Smooth muscle cell of trachea (primary cell): ENCODE results near the gene KRTAP12-2. TPM values are rescaled to one million over a fixed set of nuclear protein-coding genes. Genes with fewer than 3 reads are reported as not detected.

Experiments
- total RNA-seq: library from RNA; depleted of rRNA; stranded (reverse); fragments of >200 nt; gene quantifications from 2 replicates; pipeline ENCODE4 v1.2.1, GENCODE V29; 2014

KRTAP12-2 gene
- not detected in 2 replicates for total RNA-seq

DNA sequence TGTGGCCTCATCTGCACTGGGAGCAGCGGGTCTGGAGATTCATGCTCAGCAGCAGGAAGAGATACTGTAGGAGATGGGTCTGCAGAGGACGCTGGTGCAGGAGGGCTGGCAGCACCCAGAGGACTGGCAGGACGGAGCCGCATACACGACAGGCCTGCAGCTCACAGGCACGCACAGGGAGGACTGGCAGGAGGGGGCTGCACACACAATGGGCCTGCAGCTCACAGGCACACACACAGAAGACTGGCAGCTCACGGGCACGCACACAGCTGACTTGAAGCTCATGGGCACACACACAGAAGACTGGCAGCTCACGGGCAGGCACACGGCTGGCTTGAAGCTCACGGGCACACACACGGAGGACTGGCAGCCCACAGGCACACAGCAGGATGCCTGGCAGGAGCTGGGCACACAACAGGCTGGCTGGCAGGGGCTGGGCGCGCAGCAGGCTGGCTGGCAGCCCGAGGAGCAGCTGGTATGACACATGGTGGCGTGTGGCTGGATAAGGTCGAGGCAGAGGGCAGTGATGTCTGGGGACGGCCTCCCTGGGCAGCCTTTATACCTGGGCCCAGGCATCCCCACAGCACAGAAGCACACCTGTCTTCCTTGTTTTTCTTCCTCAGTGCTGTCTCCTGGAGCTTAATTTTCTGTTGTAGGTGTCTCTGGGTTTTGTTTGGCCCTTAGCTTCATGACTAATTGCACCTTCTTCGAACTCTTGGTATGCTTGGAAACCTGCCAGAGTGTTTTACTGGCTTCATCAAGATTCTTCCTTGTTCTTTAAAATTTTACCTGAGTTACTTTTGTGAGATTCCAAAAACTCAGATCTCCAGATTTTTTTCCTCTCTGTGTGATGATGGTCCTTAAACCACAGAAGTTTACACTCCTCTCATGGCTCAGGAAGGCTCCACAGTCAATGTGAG lies at the start of gene KRTAP12-2:
Gene KRTAP12-2 (minus strand): TSS at position 527 of the 920 bp plus-strand sequence. CDS start 41 bp downstream, at position 486.

DNA sequence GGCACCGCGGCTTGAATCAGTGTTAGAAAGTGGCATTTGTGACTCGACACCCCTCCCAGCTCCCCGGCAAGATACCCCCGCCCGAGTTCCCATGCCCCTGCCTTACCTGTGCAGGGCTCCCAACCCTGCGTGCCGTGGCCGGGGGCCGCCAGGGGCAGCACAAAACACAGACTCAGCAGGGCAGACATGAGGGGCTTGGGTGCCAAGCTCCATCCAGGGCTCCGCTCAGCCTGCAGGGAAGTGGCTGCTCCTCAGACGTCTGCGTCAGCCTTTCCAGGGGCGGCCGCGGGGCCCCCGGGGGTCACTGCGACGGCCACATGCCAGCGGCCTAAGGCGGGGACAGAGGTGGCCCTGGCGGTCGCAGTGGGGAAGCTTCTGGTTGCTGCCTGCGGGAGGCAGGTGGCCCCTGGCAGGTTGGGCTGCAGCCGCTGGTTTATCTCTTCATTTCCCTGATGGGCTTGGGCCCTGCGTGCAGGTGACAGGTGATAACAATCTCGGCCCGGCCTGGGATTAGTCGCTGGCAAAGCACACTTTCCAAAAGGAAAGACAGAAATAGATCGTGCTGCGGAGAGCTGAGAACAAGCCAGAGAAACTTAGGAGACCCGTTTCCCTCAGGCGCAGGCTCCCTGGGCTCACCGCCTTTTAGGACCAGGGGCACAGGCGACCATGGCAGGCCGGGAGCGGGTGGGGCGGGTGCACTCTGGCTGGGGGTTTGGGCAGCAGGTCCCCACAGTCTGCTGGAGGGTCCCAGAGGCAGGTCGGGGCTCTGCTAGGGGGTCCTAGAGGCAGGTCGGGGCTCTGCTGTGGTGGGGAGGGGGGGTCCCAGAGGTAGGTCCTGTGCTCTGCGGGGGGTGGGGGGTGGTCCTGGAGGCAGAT lies 44.8 kb upstream of the KRTAP12-2 start, which contains the start of gene TSPEAR:
Gene TSPEAR (minus strand): TSS at position 246 of the 876 bp plus-strand sequence. CDS start 58 bp downstream, at position 188.

DNA sequence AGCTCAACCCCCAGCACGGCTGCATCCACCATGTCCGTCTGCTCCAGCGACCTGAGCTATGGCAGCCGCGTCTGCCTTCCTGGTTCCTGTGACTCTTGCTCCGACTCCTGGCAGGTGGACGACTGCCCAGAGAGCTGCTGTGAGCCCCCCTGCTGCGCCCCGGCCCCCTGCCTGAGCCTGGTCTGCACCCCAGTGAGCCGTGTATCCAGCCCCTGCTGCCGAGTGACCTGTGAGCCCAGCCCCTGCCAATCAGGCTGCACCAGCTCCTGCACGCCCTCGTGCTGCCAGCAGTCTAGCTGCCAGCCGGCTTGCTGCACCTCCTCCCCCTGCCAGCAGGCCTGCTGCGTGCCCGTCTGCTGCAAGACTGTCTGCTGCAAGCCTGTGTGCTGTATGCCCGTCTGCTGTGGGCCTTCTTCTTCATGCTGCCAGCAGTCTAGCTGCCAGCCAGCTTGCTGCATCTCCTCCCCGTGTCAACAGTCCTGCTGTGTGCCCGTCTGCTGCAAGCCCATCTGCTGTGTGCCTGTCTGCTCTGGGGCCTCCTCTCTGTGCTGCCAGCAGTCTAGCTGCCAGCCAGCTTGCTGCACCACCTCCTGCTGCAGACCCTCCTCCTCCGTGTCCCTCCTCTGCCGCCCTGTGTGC lies 30.6 kb upstream of the KRTAP12-2 start, which contains the start of gene KRTAP10-12:
Gene KRTAP10-12 (plus strand): TSS at position 1 of the 639 bp plus-strand sequence. CDS start 30 bp downstream, at position 31.

DNA sequence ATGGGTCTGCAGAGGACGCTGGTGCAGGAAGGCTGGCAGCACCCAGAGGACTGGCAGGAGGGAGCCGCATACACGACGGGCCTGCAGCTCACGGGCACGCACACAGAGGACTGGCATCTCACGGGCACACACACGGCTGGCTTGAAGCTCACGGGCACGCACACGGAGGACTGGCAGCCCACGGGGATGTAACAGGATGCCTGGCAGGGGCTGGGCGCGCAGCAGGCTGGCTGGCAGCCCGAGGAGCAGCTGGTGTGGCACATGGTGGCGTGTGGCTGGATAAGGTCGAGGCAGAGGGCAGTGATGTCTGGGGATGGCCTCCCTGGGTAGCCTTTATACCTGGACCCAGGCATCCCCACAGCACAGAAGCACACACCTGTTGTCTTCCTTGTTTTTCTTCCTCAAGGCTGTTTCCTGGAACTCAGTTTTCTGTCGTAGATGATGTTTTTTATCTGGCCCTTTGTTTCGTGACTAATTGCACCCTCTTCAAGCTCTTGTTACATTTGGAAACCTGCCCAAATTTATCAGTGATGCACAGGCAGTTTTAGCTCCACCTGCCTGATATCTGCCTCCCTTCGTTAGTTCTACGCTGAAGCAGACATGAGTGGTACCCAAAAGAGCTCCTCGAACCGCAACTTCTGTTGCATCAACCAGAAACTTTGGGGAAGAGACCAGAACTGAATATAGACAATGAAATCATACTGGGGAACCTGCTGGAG lies 15.3 kb upstream of the KRTAP12-2 start, which contains the start of gene KRTAP12-1:
Gene KRTAP12-1 (minus strand): TSS at position 303 of the 719 bp plus-strand sequence. CDS start 40 bp downstream, at position 263.

GRCh38 chr21:44657635-44658540 lies 8.8 kb downstream of the KRTAP12-2 start, which contains the start of gene KRTAP12-3:
Gene KRTAP12-3 (plus strand): TSS chr21:44657932. CDS start chr21:44657980, 48 bp downstream.

GRCh38 chr21:44654576-44655175 lies 12.1 kb downstream of the KRTAP12-2 start, which contains the start of gene KRTAP12-4:
Gene KRTAP12-4 (minus strand): TSS chr21:44654659. CDS start chr21:44654614, 45 bp downstream.

DNA sequence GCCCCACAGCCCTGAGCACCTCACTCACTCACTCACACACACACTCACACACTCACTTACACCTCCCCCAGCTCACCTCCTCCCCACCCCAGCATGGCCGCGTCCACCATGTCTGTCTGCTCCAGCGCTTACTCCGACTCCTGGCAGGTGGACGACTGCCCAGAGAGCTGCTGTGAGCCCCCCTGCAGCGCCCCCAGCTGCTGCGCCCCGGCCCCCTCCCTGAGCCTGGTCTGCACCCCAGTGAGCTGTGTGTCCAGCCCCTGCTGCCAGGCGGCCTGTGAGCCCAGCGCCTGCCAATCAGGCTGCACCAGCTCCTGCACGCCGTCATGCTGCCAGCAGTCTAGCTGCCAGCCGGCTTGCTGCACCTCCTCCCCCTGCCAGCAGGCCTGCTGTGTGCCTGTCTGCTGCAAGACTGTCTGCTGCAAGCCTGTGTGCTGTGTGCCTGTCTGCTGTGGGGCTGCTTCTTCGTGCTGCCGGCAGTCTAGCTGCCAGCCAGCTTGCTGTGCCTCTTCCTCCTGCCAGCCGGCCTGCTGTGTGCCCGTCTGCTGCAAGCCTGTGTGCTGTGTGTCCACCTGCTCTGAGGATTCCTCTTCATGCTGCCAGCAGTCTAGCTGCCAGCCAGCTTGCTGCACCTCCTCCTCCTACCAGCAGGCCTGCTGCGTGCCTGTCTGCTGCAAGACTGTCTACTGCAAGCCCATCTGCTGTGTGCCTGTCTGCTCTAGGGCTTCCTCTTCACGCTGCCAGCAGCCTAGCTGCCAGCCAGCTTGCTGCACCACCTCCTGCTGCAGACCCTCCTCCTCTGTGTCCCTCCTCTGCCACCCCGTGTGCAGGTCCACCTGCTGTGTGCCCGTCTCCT lies 20.1 kb downstream of the KRTAP12-2 start, which contains the start of gene KRTAP10-11:
Gene KRTAP10-11 (plus strand): TSS at position 49 of the 856 bp plus-strand sequence. CDS start 45 bp downstream, at position 94.

DNA sequence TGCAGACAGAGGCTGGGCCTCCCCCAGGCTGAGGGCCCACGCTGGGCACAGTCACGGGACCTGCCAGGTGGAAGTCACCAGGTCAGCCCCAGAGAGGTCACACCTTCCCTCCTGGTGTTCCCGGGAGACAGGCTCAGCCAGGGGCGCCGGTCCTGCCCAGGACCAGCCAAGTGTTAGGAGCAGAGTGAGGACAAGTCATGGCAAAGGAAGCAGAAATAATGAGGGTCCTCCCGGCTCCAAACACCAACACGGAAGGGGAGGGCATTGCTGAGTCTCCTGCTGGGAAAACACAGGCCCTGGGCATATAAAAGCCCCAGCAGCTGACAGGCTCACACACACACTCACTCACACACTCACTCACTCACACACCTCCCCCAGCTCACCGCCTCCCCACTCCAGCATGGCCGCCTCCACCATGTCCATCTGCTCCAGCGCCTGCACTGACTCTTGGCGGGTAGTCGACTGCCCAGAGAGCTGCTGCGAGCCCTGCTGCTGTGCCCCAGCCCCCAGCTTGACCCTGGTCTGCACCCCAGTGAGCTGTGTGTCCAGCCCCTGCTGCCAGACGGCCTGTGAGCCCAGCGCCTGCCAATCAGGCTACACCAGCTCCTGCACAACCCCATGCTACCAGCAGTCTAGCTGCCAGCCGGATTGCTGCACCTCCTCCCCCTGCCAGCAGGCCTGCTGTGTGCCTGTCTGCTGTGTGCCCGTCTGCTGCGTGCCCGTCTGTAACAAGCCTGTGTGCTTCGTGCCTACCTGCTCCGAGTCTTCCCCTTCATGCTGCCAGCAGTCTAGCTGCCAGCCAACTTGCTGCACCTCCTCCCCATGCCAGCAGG lies 29.5 kb downstream of the KRTAP12-2 start, which contains the start of gene KRTAP10-10:
Gene KRTAP10-10 (plus strand): TSS at position 339 of the 833 bp plus-strand sequence. CDS start 62 bp downstream, at position 401.

DNA sequence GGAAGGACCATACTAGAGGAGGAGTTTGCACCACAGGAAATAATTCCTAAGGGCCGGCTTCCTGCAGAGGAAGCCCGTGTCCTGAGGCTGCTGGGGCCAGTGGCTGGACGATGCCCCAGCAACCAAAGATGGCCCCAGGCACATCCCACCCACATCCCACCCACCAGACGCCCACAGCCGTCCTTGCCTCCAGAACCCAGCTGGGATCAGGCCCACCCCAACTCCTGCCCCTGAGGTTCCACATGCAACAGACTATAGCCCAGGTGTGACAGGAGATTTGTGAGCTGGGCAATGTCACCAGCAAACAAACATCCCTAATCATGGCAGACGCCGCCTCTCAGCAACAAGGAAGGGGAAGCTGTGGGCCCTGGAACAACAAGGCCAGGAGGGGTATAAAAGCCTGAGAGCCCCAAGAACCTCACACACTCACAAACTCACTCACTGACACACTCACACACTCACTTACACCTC lies 40.0 kb downstream of the KRTAP12-2 start, which contains the start of gene KRTAP10-9:
Gene KRTAP10-9 (plus strand): TSS at position 421 of the 471 bp plus-strand sequence. CDS start 79 bp downstream, outside the sequence.

Other genes with a start within 250 kb of the KRTAP12-2 start
- 0.44 and 0.66 TPM in 2 replicates for gene LRRC3, start 211.4 kb downstream of the KRTAP12-2 start, total RNA-seq
- not detected in 2 replicates for gene KRTAP10-1, start 126.7 kb downstream of the KRTAP12-2 start, total RNA-seq
- gene KRTAP10-2, start 115.4 kb downstream of the KRTAP12-2 start, total RNA-seq: not detected in 2 replicates
- gene KRTAP10-3, start 108.1 kb downstream of the KRTAP12-2 start, total RNA-seq: not detected in 2 replicates
- not detected in 2 replicates for gene KRTAP10-4, start 93.2 kb downstream of the KRTAP12-2 start, total RNA-seq
- gene KRTAP10-5, start 86.3 kb downstream of the KRTAP12-2 start, total RNA-seq: not detected in 2 replicates
- not detected in 2 replicates for gene KRTAP10-6, start 74.4 kb downstream of the KRTAP12-2 start, total RNA-seq
- gene KRTAP10-7, start 66.3 kb downstream of the KRTAP12-2 start, total RNA-seq: not detected in 2 replicates
- not detected in 2 replicates for gene KRTAP10-8, start 54.8 kb downstream of the KRTAP12-2 start, total RNA-seq
- gene KRTAP10-9, start 39.8 kb downstream of the KRTAP12-2 start, total RNA-seq: not detected in 2 replicates
- not detected in 2 replicates for gene KRTAP10-10, start 29.6 kb downstream of the KRTAP12-2 start, total RNA-seq
- not detected in 2 replicates for gene KRTAP10-11, start 20.5 kb downstream of the KRTAP12-2 start, total RNA-seq
- not detected in 2 replicates for gene KRTAP12-4, start 12.3 kb downstream of the KRTAP12-2 start, total RNA-seq
- gene KRTAP12-3, start 9.0 kb downstream of the KRTAP12-2 start, total RNA-seq: not detected in 2 replicates
- gene KRTAP12-1, start 15.2 kb upstream of the KRTAP12-2 start, total RNA-seq: not detected in 2 replicates
- gene KRTAP10-12, start 30.2 kb upstream of the KRTAP12-2 start, total RNA-seq: not detected in 2 replicates
- not detected in 2 replicates for gene TSPEAR, start 44.6 kb upstream of the KRTAP12-2 start, total RNA-seq
- gene UBE2G2, start 134.9 kb upstream of the KRTAP12-2 start, total RNA-seq: 58.6 and 98.6 TPM in 2 replicates
- 92.6 and 145 TPM in 2 replicates for gene SUMO3, start 151.1 kb upstream of the KRTAP12-2 start, total RNA-seq
- 253 and 305 TPM in 2 replicates for gene PTTG1IP, start 206.8 kb upstream of the KRTAP12-2 start, total RNA-seq